Spleen (tissue), 11 donors: Measurements from ENCODE around the gene DLGAP3. TPM values are rescaled to one million over a fixed set of nuclear protein-coding genes. Genes with fewer than 3 reads are reported as not detected.

Experiments used
- DNase-seq: peaks from one replicate; pipeline ENCODE4 v3.0.0-alpha.2; 2020
- H3K27ac ChIP-seq, 8 donors: fragments of 200-600 bp; sonication (generic) in 7 of 8; 1 replicate in 4 of 8; 2 replicates in 4 of 8; pipeline versions ENCODE4 v1.5.0 to v1.8.0; 2016 to 2021; ENCODE audit warnings: inconsistent platforms in 4 of 8, mild to moderate bottlenecking in 4 of 8, moderate library complexity in 1 of 8
- H3K27me3 ChIP-seq, 7 donors: fragments of 200-600 bp; sonication (generic) in 6 of 7; replicated peaks in 1 of 7; 1 replicate in 4 of 7; 2 replicates in 3 of 7; pipeline versions ENCODE4 v1.5.0 to v1.8.0; 2016 to 2021; ENCODE audit warnings: inconsistent platforms in 3 of 7, mild to moderate bottlenecking in 1 of 7
- H3K36me3 ChIP-seq, 6 donors: fragments of 200-600 bp; sonication (generic) in 5 of 6; 1 replicate in 4 of 6; 2 replicates in 2 of 6; pipeline versions ENCODE4 v1.5.0 to v1.8.0; 2016 to 2021; ENCODE audit warnings: inconsistent platforms in 2 of 6
- H3K4me1 ChIP-seq, 6 donors: fragments of 200-600 bp; sonication (generic) in 5 of 6; 1 replicate in 3 of 6; 2 replicates in 3 of 6; pipeline versions ENCODE4 v1.5.0 to v1.8.0; 2016 to 2021; ENCODE audit warnings: inconsistent platforms in 3 of 6
- H3K4me3 ChIP-seq, 8 donors: fragments of 200-600 bp; sonication (generic) in 7 of 8; 1 replicate in 4 of 8; 2 replicates in 4 of 8; pipeline versions ENCODE4 v1.5.0 to v1.8.0; 2016 to 2021; ENCODE audit warnings: inconsistent platforms in 4 of 8, mild to moderate bottlenecking in 4 of 8, moderate library complexity in 2 of 8
- H3K9me3 ChIP-seq, 8 donors: fragments of 200-600 bp; sonication (generic) in 7 of 8; 1 replicate in 4 of 8; 2 replicates in 4 of 8; pipeline versions ENCODE4 v1.5.0 to v1.8.0; 2016 to 2021; ENCODE audit warnings: inconsistent platforms in 4 of 8
- CTCF ChIP-seq, 11 experiments: fragments of 200-600 bp in 7 of 11; fragments of 450-650 bp in 4 of 11; sonication (generic) in 4 of 11; IDR thresholded peaks in 8 of 11; conservative IDR thresholded peaks in 3 of 11; 1 replicate in 7 of 11; 2 replicates in 4 of 11; pipeline versions ENCODE4 v1.4.0 to v1.8.0; 2016 to 2021; ENCODE audit warnings: antibody characterized with exemption in 11 of 11, inconsistent platforms in 4 of 11, mild to moderate bottlenecking in 1 of 11
- POLR2A ChIP-seq, 3 donors: fragments of 450-650 bp; IDR thresholded peaks; one replicate each; pipeline ENCODE4 v1.5.1; 2017; ENCODE audit warnings: antibody characterized with exemption in 3 of 3, mild to moderate bottlenecking in 1 of 3
- POLR2AphosphoS5 ChIP-seq, 3 donors: sonication (generic); formaldehyde crosslinking; IDR thresholded peaks; one replicate each; pipeline ENCODE4 v1.5.1; 2017; ENCODE audit warnings: antibody characterized with exemption in 3 of 3
- WGBS, 5 donors: extraction: QIAGEN DNeasy Blood & Tissue Kit in 3 of 5; methylation state at CpG; one replicate each; pipeline versions ENCODE4 v1.1.5 to v1.1.7; 2013 to 2018; 5-methylcytosine and 5-hydroxymethylcytosine counted together
- intact Hi-C: fragments of 100-400 bp; cut with DNase I; formaldehyde crosslinking; loops from one replicate; pipeline ENCODE4 v1.15.0; 2023; ENCODE audit warnings: low total_unique reads
- polyA plus RNA-seq, 3 donors: library from polyadenylated mRNA; stranded (reverse); fragments of 200-250 nt; gene quantifications; one replicate each; pipeline ENCODE4 v1.2.1, GENCODE V29; 2013
- total RNA-seq, 7 donors: library from RNA; depleted of rRNA in 3 of 7; stranded (reverse); fragments of >200 nt in 3 of 7; fragmentation: NEBNext Ultra II Directional in 4 of 7; extraction: Animal tissue kit (Norgen Biotek cat#: 25700) in 4 of 7; gene quantifications; one replicate each; pipeline versions ENCODE4 v1.1.0 to v1.2.1, GENCODE V29; 2016 to 2021
- donor health status: healthy with polysubstance abuse.
- donor health status: DM: no; HTN: no; CAD: no; lungs with moderate emphysema.
- donor health status: DM: no; HTN: no; CAD: no.
- donor health status: Bipolar disorder and iron deficiency.
- donor health status: healthy.
- donor health status: DM: no; HTN: no; CAD: no.
- donor health status: DM: yes; HTN: yes; CAD: no.

DLGAP3 gene
- total and polyA plus RNA-seq, 10 donors = 0.54 to 4.3 (median 1.9) TPM

GRCh38 chr1:34907487-34908090 is 21.9 kb downstream of the DLGAP3 start:
- WGBS, 5 donors = 64 to 71% (median 65%) methylated on average over 5 of the region's 5 CpGs
- no peak for DNase-seq
- Histone ChIP-seq H3K4me3 (no peak overlapping the region), H3K27ac (no peak overlapping the region), H3K9me3 (no peaks in the 10 kb centered on the region), H3K4me1 (no peaks in the 10 kb centered on the region), H3K27me3 (peaks cover 0 to 8% (median 0%) of the 10 kb centered on the region in 7 donors), H3K36me3 (no peaks in the 10 kb centered on the region)
- no peak for TF ChIP-seq POLR2AphosphoS5 (IDR thresholded peaks at IDR 0.05)
- intact Hi-C loops = no loop called here

- 55 to 72% (median 66%) methylated on average over 4 of the region's 4 CpGs for WGBS, 5 donors
- no peak overlapping the region for H3K27ac ChIP-seq
- no peaks in the 10 kb centered on the region for H3K36me3 ChIP-seq
- H3K27me3 ChIP-seq = peaks cover 0 to 8% (median 0%) of the 10 kb centered on the region in 7 donors
- H3K4me3 ChIP-seq = no peak overlapping the region
- TF ChIP-seq POLR2A (IDR thresholded peaks at IDR 0.05) = no peak
- no peaks in the 10 kb centered on the region for H3K4me1 ChIP-seq
- no peak for DNase-seq
- H3K9me3 ChIP-seq = no peaks in the 10 kb centered on the region
- intact Hi-C loops = no loop called here
These were observed 22.7 kb downstream of the DLGAP3 start for GRCh38 chr1:34906756-34907155.

- intact Hi-C loops = no loop called here
- DNase-seq = no peak
- no peaks in the 10 kb centered on the region for H3K4me1 ChIP-seq
- no peak overlapping the region for H3K27ac ChIP-seq
- no peaks in the 10 kb centered on the region for H3K36me3 ChIP-seq
- TF ChIP-seq POLR2AphosphoS5 (IDR thresholded peaks at IDR 0.05) = no peak
- no peak for TF ChIP-seq POLR2A (IDR thresholded peaks at IDR 0.05)
- TF ChIP-seq CTCF (IDR thresholded peaks at IDR 0.05 in 8 of 11, conservative IDR thresholded peaks at IDR 0.05 in 3 of 11) = no peak
- peaks cover 0 to 8% (median 0%) of the 10 kb centered on the region in 7 donors for H3K27me3 ChIP-seq
- 83 to 100% (median 90%) methylated on average over 1 of the region's 1 CpG for WGBS, 5 donors
- H3K4me3 ChIP-seq = no peak overlapping the region
- H3K9me3 ChIP-seq = no peaks in the 10 kb centered on the region
These were observed 23.2 kb downstream of the DLGAP3 start for GRCh38 chr1:34906222-34906621.

GRCh38 chr1:34905098-34905459 is 24.4 kb downstream of the DLGAP3 start:
- intact Hi-C loops = no loop called here
- no peaks in the 10 kb centered on the region for H3K36me3 ChIP-seq
- H3K4me1 ChIP-seq = no peaks in the 10 kb centered on the region
- no peak overlapping the region for H3K27ac ChIP-seq
- TF ChIP-seq POLR2AphosphoS5 (IDR thresholded peaks at IDR 0.05) (no peak), POLR2A (IDR thresholded peaks at IDR 0.05) (no peak), CTCF (IDR thresholded peaks at IDR 0.05 in 8 of 11, conservative IDR thresholded peaks at IDR 0.05 in 3 of 11) (no peak)
- 83 to 91% (median 88%) methylated on average over 4 to 12 of the region's 12 CpGs for WGBS, 5 donors
- no peak for DNase-seq
- no peaks in the 10 kb centered on the region for H3K9me3 ChIP-seq
- H3K4me3 ChIP-seq = no peak overlapping the region
- peaks cover 0 to 8% (median 0%) of the 10 kb centered on the region in 7 donors for H3K27me3 ChIP-seq

- no peaks in the 10 kb centered on the region for H3K9me3 ChIP-seq
- peaks cover 0 to 10% (median 0%) of the 10 kb centered on the region in 7 donors for H3K27me3 ChIP-seq
- H3K27ac ChIP-seq = no peak overlapping the region
- H3K4me1 ChIP-seq = no peaks in the 10 kb centered on the region
- no peak for DNase-seq
- H3K36me3 ChIP-seq = no peaks in the 10 kb centered on the region
- no peak overlapping the region for H3K4me3 ChIP-seq
- intact Hi-C loops = no loop called here
- WGBS, 5 donors = 89 to 93% (median 91%) methylated on average over 19 to 33 of the region's 33 CpGs
- TF ChIP-seq POLR2A (IDR thresholded peaks at IDR 0.05) = no peak
- TF ChIP-seq CTCF (IDR thresholded peaks at IDR 0.05 in 8 of 11, conservative IDR thresholded peaks at IDR 0.05 in 3 of 11) = no peak
- no peak for TF ChIP-seq POLR2AphosphoS5 (IDR thresholded peaks at IDR 0.05)
These were observed 25.0 kb downstream of the DLGAP3 start for GRCh38 chr1:34904236-34905097.
